Endothelial cell (in vitro differentiated cells): ENCODE results near the gene SLC22A2. TPM values are rescaled to one million over a fixed set of nuclear protein-coding genes. Genes with fewer than 3 reads are reported as not detected.
"Not testable (repeated sequence)": the region's sequence is repeated elsewhere in the genome, so short reads cannot be mapped to it uniquely, and the experiment has no call there.

ENCODE experiments used
- DNase-seq: peaks from one replicate; pipeline ENCODE4 v3.0.0; 2021; ENCODE audit warnings: low spot score
- H3K27ac Mint-ChIP-seq: one replicate; pipeline ENCODE4 v1.8.0; 2021; ENCODE audit warnings: mixed read lengths, inconsistent platforms; ENCODE audit not compliant: unreplicated experiment
- H3K27me3 Mint-ChIP-seq: one replicate; pipeline ENCODE4 v1.8.0; 2021; ENCODE audit warnings: mild to moderate bottlenecking, moderate library complexity, mixed read lengths, inconsistent platforms; ENCODE audit not compliant: unreplicated experiment
- H3K36me3 Mint-ChIP-seq: one replicate; pipeline ENCODE4 v1.8.0; 2021; ENCODE audit warnings: mild to moderate bottlenecking, low read depth, mixed read lengths, inconsistent platforms; ENCODE audit not compliant: unreplicated experiment
- H3K4me1 Mint-ChIP-seq: one replicate; pipeline ENCODE4 v1.8.0; 2021; ENCODE audit warnings: mild to moderate bottlenecking, mixed read lengths, inconsistent platforms; ENCODE audit not compliant: unreplicated experiment
- H3K4me3 Mint-ChIP-seq: one replicate; pipeline ENCODE4 v1.8.0; 2021; ENCODE audit warnings: mild to moderate bottlenecking, mixed read lengths, inconsistent platforms; ENCODE audit not compliant: unreplicated experiment
- H3K9me3 Mint-ChIP-seq: one replicate; pipeline ENCODE4 v1.8.0; 2021; ENCODE audit warnings: mixed read lengths, inconsistent platforms; ENCODE audit not compliant: unreplicated experiment
- long read RNA-seq: library from polyadenylated mRNA; unstranded; transcript quantifications from one replicate; pipeline ENCODE4 v2.0.0, GENCODE V29; 2020; ENCODE audit not compliant: unreplicated experiment
- total RNA-seq: library from RNA; stranded (reverse); fragmentation: NEBNext Ultra II Directional; extraction: Animal tissue kit (Norgen Biotek cat#: 25700); gene quantifications from one replicate; pipeline ENCODE4 v1.2.1, GENCODE V29; 2021; ENCODE audit not compliant: unreplicated experiment
- TF ChIP-seq, protein P1 (sequence below): fragments of 200-600 bp; sonication (generic); IDR thresholded peaks from one replicate; pipeline ENCODE4 v1.5.0; 2021; ENCODE audit warnings: antibody characterized with exemption; ENCODE audit not compliant: unreplicated experiment

Gene SLC22A2
- total RNA-seq, result not detected
- long read RNA-seq, result 0 reads

DNA sequence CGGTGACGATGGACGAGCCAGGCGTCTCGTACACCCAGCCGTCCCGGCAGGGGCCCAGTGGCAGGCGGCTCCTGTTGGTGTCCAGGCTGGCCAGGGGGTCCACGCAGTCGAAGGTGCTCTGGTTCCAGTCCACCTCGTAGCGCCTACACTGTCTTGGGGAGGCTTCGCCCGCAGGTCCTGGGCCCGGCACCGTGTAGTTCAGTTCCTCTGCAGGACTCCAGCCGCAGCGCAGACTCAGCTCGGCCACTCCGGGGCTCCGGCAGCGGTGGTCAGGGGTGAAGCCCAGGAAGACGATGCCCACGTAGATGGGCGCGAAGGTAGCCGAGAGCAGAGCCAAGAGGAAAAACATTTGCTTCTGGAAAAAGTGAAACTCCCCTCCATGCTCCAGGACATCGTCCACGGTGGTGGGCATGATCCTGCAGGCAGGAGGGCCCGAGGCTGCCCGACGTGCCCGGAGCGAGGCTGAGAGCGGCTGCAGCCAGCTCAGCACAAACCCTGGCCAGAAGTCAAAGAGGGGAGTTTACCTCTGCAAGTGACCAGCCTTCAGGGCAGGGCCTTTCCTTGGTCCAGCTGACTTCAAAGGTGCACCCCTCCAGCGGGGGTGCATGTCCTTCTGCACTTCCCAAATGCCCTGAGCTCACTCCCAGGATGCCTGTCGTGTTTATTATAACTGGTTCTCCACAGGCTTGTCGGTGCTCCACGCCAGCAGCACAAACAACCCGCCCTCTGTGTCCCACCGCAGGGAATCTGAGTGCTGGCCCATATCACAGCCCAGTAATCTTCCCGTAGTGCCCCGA is at the start of gene SLC22A2:
Gene SLC22A2 (minus strand): TSS at position 476 of the 797 bp plus-strand sequence. CDS start 64 bp downstream, at position 412.
- H3K27me3 Mint-ChIP-seq, result peaks cover 7% of the 10 kb centered on the region
- no peaks in the 10 kb centered on the region for H3K9me3 Mint-ChIP-seq
- H3K27ac Mint-ChIP-seq, result no peak within 1 kb of the TSS
- TF ChIP-seq, protein P1, sequence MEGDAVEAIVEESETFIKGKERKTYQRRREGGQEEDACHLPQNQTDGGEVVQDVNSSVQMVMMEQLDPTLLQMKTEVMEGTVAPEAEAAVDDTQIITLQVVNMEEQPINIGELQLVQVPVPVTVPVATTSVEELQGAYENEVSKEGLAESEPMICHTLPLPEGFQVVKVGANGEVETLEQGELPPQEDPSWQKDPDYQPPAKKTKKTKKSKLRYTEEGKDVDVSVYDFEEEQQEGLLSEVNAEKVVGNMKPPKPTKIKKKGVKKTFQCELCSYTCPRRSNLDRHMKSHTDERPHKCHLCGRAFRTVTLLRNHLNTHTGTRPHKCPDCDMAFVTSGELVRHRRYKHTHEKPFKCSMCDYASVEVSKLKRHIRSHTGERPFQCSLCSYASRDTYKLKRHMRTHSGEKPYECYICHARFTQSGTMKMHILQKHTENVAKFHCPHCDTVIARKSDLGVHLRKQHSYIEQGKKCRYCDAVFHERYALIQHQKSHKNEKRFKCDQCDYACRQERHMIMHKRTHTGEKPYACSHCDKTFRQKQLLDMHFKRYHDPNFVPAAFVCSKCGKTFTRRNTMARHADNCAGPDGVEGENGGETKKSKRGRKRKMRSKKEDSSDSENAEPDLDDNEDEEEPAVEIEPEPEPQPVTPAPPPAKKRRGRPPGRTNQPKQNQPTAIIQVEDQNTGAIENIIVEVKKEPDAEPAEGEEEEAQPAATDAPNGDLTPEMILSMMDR, result no peak
- no peak within 1 kb of the TSS for H3K4me3 Mint-ChIP-seq
- no peaks in the 10 kb centered on the region for H3K4me1 Mint-ChIP-seq
- no peaks in the 10 kb centered on the region for H3K36me3 Mint-ChIP-seq
- DNase-seq, result no peak

GRCh38 chr6:160305926-160306713 is 47.5 kb upstream of the SLC22A2 start:
- peaks cover 2% of the 10 kb centered on the region for H3K27me3 Mint-ChIP-seq
- H3K36me3 Mint-ChIP-seq, result peaks cover 6% of the 10 kb centered on the region
- H3K4me1 Mint-ChIP-seq, result no peaks in the 10 kb centered on the region
- TF ChIP-seq, protein P1, result no peak
- peaks cover 4% of the 10 kb centered on the region for H3K9me3 Mint-ChIP-seq
- H3K4me3 Mint-ChIP-seq, result no peak overlapping the region
- no peak overlapping the region for H3K27ac Mint-ChIP-seq
- DNase-seq, result no peak

DNA sequence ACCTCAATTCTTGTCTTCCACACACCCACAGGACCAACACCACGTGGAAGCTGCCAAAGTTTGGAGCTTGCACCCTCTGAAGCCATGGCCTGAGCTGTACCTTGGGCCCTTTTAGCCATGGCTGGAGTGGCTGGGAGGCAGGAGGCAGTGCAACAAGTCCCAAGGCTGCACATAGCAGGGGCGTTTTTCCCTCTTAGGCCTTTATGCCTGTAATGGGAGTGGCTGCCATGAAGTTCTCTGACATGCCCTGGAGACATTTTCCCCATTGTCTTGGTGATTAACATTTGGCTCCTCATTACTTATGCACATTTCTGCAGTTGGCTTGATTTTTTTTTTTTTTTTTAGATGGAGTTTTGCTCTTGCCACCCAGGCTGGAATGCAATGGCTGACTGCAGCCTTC is 45.2 kb upstream of the SLC22A2 start:
- peaks cover 6% of the 10 kb centered on the region for H3K36me3 Mint-ChIP-seq
- peaks cover 2% of the 10 kb centered on the region for H3K27me3 Mint-ChIP-seq
- H3K4me3 Mint-ChIP-seq, result no peak overlapping the region
- H3K27ac Mint-ChIP-seq, result no peak overlapping the region
- TF ChIP-seq, protein P1, result no peak
- H3K9me3 Mint-ChIP-seq, result no peaks in the 10 kb centered on the region
- no peak for DNase-seq
- peaks cover 2% of the 10 kb centered on the region for H3K4me1 Mint-ChIP-seq

DNA sequence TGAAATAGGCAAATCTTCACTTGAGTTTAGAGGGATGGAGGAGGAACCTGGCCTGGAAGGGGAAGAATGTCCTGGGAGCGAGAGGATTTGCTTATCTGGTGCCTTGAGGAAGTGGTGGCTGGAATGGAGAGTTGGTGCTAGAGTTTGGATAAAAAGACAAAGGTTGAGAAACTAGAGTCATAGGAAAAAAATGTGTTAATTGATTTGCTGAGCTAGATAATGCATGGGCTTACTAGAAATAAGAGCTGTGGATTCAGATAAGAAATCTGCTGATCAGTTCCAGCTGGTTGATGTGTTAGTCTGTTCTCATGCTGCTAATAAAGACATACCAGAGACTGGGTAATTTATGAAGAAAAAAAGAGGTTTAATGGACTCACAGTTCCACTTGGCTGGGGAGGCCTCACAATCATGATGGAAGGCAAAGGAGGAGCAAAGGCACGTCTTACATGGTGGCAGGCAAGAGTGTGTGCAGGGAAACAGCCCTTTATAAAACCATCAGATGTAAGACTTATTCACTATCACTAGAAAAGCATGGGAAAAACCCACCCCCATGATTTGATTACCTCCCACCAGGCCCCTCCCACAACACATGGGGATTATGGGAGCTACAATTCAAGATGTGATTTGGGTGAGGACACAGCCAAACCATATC is 43.9 kb upstream of the SLC22A2 start:
- H3K27ac Mint-ChIP-seq, H3K4me1 Mint-ChIP-seq, H3K36me3 Mint-ChIP-seq: not testable (repeated sequence)

GRCh38 chr6:160301339-160301738 is 42.7 kb upstream of the SLC22A2 start:
- no peak overlapping the region for H3K4me3 Mint-ChIP-seq
- H3K27ac Mint-ChIP-seq, result no peak overlapping the region
- peaks cover 6% of the 10 kb centered on the region for H3K36me3 Mint-ChIP-seq
- H3K9me3 Mint-ChIP-seq, result no peaks in the 10 kb centered on the region
- H3K27me3 Mint-ChIP-seq, result no peaks in the 10 kb centered on the region
- peaks cover 2% of the 10 kb centered on the region for H3K4me1 Mint-ChIP-seq
- TF ChIP-seq, protein P1, result no peak
- no peak for DNase-seq

More for the DNA sequence above, 43.9 kb upstream of the SLC22A2 start:
- H3K9me3 Mint-ChIP-seq, DNase-seq, H3K4me3 Mint-ChIP-seq, H3K27me3 Mint-ChIP-seq: not testable (repeated sequence)
